GM13976 (cell line): Measurements from ENCODE around the gene BMF.

Experiments
- DNase-seq: peaks from one replicate; pipeline ENCODE4 v3.0.0; 2012; ENCODE audit warnings: low spot score
- CTCF ChIP-seq: IDR thresholded peaks from 2 replicates; pipeline ENCODE4 v1.5.1; 2012; ENCODE audit warnings: borderline replicate concordance, mild to moderate bottlenecking; ENCODE audit not compliant: insufficient read depth; ENCODE audit errors: extremely low read depth, missing control alignments, control extremely low read depth
- in situ Hi-C: fragments of 300-500 bp; cut with MboI; formaldehyde crosslinking; loops from one replicate; pipeline ENCODE4 v1.12.0; 2022; ENCODE audit warnings: low sequenced_read_pairs, mixed read lengths, inconsistent platforms; ENCODE audit not compliant: unreplicated experiment

The BMF gene

DNA sequence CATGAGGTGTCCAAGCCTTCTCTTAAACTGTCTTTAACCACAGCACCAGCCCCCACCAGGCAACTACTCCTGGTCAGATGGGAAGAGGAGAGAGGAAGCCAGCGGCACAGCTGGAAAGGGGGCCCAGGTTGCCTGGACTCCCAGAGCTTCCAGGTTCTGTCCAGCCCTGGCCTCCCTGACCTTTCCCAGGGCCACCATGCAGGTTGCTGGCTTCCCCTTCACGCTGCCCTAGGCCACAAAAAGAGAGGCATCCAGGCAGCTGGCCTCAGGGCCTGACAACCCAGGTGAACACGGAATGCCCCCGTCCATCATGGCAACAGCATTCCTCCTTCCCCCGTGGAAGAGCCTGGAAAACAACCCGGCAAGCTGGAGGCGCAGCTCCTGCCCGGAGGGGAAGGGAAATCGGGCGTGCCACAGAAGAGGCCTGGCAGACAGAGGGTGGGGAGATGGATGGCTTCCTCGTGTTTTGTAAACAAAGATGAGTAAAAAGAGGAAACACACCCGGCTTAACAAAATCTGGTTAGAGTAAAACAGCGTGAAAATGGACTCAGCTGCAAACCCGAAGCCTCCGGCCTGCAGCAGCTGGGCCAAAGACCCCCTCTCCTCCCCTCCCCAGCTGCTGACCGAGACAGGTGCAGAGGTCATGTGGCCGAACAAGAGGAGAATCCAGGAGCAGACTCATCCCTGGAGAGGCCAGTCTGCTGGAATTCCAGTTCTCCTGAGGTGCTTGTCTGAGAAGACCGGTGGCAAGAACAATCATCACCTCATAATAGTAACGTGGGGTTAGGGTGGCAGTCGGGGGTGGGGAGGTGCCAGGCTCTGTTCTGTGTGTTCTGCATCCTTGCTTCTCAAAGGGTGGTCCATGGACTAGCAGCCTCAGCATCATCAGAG lies 15.5 kb downstream of the BMF start:
- no peak for DNase-seq
- in situ Hi-C loops = no loop called here
- TF ChIP-seq CTCF = no peak

- in situ Hi-C loops = no loop called here
- DNase-seq = no peak
- TF ChIP-seq CTCF = no peak
Measured at GRCh38 chr15:40092256-40092978, 16.3 kb downstream of the BMF start.

- no peak for TF ChIP-seq CTCF
- no peak for DNase-seq
Measured at GRCh38 chr15:40091861-40092255, 16.8 kb downstream of the BMF start.

GRCh38 chr15:40090774-40091455 lies 17.8 kb downstream of the BMF start:
- no peak for TF ChIP-seq CTCF
- in situ Hi-C loops = no loop called here
- DNase-seq = no peak

More at GRCh38 chr15:40091861-40092255, 16.8 kb downstream of the BMF start:
- in situ Hi-C loops = no loop called here

DNA sequence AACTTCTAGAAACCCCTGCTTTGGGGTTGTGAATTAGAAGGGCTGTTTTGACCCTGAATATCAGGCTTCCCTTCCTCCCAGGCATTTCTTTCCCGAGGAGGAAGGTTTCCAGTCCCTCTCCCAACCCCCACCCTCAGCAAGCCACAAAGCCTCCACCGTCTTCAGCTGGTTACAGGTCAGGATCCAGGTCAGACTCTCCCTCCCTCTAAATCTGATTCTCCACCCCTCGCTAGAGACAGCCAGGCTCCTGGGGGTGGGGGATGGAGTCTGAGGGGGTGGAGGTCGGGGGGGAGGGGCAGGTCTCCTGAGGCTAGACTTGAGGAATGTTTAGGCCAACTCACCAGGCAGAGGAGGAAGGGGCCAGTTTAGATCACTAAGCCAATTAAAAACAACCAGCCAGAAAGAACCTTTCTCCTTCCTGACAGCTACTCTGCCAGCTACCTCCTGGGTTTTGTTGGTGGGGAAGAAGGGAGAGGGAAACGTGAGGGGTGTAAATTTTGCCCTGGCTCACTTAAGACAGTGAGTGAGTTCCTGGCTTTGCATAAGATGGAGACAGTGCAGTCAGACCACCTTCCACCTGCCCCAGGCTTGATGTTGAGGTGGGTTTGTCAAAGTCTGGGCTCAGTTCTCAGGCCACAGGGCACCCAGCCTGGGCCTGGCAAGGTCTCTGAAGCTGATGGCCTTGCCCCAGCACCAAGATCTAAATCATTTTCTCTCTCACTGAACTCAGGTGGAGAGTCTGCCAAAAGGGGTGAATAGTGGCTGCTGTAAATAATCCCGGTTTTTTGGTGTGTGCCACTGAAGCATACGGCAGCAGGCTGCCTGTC lies 19.5 kb downstream of the BMF start:
- no peak for DNase-seq
- in situ Hi-C loops = no loop called here
- TF ChIP-seq CTCF = no peak
